Astrocyte of the spinal cord (primary cell): Measurements from ENCODE around the gene SCNN1B.
A peak's percentile ranks its signal among the peaks of the same experiment; 100 is the strongest.
"Not testable (repeated sequence)": the region's sequence is repeated elsewhere in the genome, so short reads cannot be mapped to it uniquely, and the experiment has no call there.

Experiments used
- DNase-seq: peaks from one replicate; pipeline ENCODE4 v3.0.0; 2011; ENCODE audit warnings: low read depth, low spot score
- H3K4me3 ChIP-seq: 2 replicates; pipeline ENCODE4 v1.5.1; 2011; ENCODE audit warnings: low read depth, mild to moderate bottlenecking, low read length, moderate library complexity
- CTCF ChIP-seq: IDR thresholded peaks from 2 replicates; pipeline ENCODE4 v1.5.1; 2012; ENCODE audit warnings: low read depth, mild to moderate bottlenecking, low read length, inconsistent platforms
- in situ Hi-C: cut with HindIII; loops from 2 replicates; pipeline ENCODE4 v1.10.0; 2017; ENCODE audit warnings: low sequenced_read_pairs

The SCNN1B gene

GRCh38 chr16:23380501-23380951 lies 78.4 kb downstream of the SCNN1B start:
- no peak overlapping the region for H3K4me3 ChIP-seq
- DNase-seq, result no peak
- TF ChIP-seq CTCF, result no peak
- in situ Hi-C loops, result no loop called here

- in situ Hi-C loops, H3K4me3 ChIP-seq: not testable (repeated sequence)
These were observed 79.6 kb downstream of the SCNN1B start for GRCh38 chr16:23381702-23382101.

GRCh38 chr16:23382279-23382678 lies 80.2 kb downstream of the SCNN1B start:
- in situ Hi-C loops, result no loop called here
- H3K4me3 ChIP-seq, result no peak overlapping the region
- DNase-seq, result no peak
- no peak for TF ChIP-seq CTCF

More at GRCh38 chr16:23381702-23382101, 79.6 kb downstream of the SCNN1B start:
- not testable (repeated sequence) for DNase-seq

GRCh38 chr16:23383881-23384280 lies 81.8 kb downstream of the SCNN1B start:
- no peak for DNase-seq
- no peak for TF ChIP-seq CTCF
- in situ Hi-C loops, result no loop called here
- no peak overlapping the region for H3K4me3 ChIP-seq

- in situ Hi-C loops, result no loop called here
- peak; percentile 41 for DNase-seq
- H3K4me3 ChIP-seq, result no peak overlapping the region
- no peak for TF ChIP-seq CTCF
These were observed 82.8 kb downstream of the SCNN1B start for GRCh38 chr16:23384878-23385277.

GRCh38 chr16:23385441-23385840 lies 83.3 kb downstream of the SCNN1B start:
- DNase-seq, result no peak
- no peak for TF ChIP-seq CTCF
- no peak overlapping the region for H3K4me3 ChIP-seq
- in situ Hi-C loops, result no loop called here

GRCh38 chr16:23387666-23388065 lies 85.6 kb downstream of the SCNN1B start:
- H3K4me3 ChIP-seq, result no peak overlapping the region
- DNase-seq, result no peak
- in situ Hi-C loops, result no loop called here
- no peak for TF ChIP-seq CTCF
